ENCODE data around the gene NPHP4.
"Not testable (repeated sequence)": the region's sequence is repeated elsewhere in the genome, so short reads cannot be mapped to it uniquely, and the experiment has no call there.

The NPHP4 gene

DNA sequence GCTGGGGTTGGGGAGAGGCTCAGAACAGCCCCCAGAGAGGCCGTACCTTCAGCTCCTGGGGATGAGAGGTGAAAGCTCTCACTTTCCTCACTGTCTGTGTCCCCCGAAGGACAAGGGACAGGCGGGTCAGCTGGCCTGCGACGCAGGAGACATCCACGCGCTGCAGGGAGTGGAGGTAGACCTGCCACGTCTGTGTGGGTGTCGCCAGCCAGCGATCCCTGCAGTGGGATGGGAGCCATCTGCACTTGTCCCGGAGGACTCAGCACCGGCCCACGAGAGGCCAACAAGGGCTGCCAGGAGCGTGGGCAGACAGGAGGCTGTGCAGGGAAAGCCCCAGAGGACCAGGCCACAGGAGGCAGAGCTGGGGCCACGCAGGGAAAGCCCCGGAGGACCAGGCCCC, 127.2 kb downstream of the NPHP4 start:
- no peak for DNase-seq

DNA sequence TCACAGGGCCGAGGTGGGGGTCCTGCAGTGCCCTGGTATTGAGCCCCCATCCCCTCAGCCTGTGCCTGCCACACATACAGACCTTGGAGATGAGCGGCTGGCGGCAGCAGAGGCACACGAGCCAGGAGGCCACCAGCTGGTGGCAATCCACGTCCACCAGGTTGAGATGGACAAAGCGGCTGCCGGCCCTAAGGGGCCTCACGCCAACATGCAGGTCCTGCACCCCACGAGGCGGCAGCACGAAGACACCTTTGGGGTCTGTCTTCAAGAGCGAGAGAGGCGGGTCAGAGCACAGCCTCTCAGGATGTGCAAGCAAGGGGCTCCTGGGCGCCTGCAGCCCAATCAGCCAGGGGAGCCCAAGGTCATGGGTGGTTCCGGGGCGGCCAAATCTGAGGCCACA, 128.0 kb downstream of the NPHP4 start:
- DNase-seq: no peak

- no peak for DNase-seq
These were observed 129.0 kb downstream of the NPHP4 start for GRCh38 chr1:5863238-5863637.

DNA sequence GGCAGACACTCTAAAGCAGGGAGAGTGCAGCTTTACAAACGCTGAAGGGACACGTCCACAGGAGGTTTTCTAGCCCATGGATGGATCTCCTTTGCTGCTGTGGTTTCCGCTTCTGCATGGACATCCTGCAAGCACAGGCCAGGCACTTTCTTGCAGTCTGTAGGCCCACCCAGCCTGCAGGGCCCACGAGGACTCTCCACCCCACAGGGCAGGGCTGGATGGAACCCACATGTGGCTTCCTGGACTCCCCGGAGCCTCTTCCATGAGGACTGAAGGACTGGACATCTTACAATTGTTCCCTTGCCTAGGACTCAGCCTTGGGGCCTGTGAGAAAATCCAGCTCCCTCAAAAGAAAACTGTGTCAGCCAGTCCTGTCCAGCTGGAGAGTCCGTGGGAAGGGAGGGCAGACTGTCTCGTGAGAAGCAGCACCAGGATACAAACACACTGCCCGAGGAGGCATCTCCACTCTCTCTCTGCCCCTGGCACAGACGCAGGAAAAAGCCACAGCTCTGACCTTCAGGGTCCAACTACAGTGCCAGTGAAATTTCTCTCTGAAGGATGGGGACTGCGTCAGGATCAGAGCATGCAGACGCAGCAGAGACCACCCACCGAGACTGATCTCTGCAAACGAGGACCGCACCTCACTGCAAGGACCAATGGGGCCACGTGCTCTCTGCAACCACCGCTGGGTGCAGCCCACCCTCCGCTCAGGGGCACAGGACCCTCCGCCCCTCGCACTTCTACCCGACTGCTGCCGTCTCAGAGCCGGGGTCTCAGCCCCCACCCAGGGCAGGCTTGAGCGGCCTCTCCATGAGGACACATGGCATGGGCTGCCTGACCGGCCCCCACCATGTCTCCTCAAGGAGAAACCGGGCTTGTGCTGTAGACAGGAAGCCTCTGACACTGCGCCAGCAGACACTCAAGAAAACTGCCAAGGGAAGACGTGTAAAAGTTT, 130.1 kb downstream of the NPHP4 start:
- no peak for DNase-seq

DNA sequence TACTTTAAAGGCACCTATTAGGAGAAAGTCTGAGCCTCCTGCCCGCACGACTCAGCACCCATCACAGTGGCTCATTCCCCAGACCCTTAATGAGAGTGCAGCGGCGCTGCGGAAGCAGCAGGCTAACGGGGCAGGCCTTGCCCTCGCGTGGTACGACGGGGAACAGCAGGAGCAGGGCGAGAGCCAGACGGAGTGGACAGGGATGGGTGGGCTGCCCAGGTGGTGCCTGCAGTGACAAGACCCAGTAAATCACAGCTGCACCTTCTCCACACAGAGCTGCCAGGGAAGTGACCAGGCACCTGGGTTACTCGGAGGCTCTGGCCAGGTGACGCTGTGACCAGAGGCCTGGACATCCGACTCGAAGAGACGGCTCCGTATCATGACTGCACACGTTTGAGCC, 131.9 kb downstream of the NPHP4 start:
- no peak for DNase-seq

DNA sequence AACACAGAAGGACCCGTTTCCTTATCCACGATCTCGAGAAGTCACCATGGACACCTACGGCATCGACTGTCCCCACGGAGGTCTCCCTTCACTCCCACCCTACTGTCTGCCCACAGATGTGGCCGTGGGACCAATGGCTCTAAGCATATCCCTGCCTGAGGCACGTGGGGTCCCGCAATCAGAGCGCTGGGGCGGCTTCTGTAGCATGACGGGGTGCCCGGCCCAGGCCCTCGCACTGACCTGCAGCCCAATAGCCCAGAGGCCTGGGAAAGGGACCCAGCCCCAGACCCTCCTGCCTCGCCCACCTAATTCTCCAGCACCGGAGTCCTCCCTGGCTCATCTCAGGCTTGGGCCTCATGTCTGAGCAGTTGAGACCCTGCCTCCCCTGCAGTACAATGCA, 132.5 kb downstream of the NPHP4 start:
- DNase-seq: no peak

GRCh38 chr1:5858844-5859407, 133.3 kb downstream of the NPHP4 start:
- DNase-seq: no peak

GRCh38 chr1:5858246-5858645, 134.0 kb downstream of the NPHP4 start:
- DNase-seq: no peak

DNA sequence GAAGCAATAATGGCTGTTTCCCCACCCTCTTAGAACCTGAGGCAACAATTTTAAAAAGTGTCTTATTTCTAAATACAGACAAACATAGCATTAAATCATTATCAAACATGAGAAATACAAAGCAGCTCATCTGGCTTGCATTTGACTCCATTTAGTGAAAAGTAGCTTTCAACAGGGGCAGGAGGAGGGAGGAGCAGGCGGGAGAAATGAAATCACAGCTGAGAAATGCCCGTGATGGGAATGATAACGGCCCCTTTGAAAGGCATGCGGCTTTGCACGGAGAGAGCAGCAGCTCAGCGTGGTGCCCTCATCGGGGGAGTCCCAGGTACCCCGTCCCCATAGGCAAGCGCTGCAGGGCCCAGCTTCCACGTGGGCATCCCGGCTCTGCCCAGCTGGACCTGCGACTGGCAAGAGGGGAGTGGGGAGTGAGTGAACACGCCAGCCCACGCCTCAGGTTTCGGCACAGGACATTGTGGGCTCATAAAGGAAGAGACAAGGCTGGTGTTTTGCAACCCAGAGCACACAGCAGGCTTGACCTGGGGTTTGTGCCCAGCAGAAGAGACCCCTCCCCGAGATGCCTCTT, 134.6 kb downstream of the NPHP4 start:
- DNase-seq: no peak

DNA sequence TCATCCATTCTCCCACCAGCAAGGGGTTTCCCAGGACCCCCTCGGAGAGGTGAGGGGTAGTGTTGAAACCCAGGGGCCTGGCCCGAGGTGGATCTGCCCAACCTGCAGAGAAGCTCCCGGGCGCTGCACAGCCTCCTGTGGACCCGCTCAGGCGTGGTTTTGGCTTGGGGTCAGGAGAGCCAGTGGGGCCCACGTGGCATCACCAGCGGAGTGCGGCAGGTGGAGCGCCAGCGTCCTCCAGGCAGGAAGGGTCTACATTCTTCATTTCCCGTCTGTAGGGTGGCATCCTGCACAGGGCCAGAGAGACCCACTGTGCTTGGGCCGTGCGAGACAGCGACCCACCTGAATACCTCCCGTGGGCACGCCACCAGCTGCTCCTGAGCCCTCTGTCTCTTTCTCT, 135.2 kb downstream of the NPHP4 start:
- DNase-seq: no peak

GRCh38 chr1:5856246-5856815, 135.9 kb downstream of the NPHP4 start:
- no peak for DNase-seq

DNA sequence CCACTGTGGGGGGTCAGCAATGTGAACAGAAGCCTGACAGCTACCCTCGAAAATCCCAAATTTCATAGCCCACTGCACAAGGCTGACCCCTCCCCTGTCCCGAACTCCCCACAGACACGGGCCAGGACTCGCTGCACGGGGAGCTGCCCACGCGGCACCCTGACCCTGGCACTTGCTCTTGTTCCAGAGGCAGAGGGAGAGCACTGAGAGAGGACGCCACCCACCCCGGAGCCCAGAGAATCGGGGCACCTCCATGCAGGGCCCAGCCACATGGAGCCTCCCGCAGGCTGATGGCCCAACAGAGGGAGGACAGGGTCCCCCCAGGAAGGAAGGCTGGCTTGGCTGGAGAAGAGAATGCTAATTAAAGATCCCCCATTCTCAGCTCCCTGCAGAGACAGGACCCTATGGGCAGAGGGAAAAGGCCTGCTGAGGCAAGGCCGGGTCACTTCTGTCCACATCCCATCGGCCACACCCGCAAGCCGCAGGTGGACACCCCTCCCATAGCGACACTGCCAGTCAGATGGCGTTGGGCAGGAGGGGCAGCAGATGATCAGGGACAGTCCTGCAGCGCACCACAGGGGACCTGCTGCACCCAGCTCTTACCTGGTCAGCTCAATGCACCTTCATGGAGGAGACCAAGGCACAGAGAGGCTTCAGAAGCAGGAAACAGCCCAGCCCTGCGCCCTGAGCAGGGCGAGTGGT, 136.9 kb downstream of the NPHP4 start:
- DNase-seq: no peak

DNA sequence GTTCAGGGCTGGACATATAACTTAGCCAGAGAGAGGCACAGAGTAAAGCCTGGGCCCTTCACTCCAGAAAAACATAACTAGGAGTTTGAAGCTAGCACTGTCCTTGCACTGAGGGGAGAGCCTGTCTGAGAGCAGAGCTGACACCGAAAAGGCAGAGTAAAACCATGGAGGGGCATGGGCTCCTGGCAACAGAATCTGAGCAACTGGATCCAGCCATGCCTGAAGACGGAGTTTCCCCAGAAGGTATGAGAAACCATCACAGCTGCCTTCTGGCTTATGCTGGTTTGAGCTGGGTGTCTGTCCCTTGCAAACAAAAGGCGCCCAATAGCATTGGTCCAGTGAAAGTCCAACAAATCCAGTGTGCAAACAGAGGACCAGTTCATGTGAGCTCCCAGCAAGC, 137.5 kb downstream of the NPHP4 start:
- DNase-seq: no peak

DNA sequence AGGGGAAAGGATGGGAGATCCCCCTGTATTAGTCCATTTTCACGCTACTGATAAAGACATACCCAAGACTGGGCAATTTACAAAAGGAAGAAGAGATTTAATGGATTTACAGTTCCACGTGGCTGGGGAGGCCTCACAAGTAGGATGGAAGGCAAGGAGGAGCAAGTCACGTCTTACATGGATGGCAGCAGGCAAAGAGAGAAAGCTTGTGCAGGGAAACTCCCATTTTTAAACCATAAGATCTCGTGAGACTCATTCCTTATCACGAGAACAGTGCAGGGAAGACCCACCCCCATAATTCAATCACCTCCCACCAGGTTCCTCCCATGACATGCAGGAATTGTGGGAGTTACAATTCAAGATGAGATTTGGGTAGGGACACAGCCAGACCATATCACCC, 138.4 kb downstream of the NPHP4 start:
- DNase-seq: not testable (repeated sequence)

DNA sequence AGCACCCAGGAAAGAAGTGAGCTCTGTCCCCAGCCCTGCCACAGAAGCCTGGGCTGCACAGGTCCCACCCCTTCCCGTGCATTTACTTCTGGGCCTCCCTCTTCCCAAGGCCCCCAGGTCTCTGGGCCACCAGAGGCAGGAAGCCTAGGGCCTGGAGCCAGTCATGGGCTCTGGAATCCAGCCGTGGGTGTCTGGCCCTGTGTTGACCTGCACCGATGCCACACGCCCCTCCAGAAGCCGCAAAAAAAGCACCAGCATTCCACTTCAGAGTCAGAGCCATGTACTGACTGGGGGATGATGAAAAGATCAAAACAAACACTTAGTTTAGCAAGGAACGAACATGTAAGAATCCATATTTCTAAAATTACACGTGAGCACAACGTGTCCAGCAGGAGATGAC, 141.7 kb downstream of the NPHP4 start:
- no peak for DNase-seq

DNA sequence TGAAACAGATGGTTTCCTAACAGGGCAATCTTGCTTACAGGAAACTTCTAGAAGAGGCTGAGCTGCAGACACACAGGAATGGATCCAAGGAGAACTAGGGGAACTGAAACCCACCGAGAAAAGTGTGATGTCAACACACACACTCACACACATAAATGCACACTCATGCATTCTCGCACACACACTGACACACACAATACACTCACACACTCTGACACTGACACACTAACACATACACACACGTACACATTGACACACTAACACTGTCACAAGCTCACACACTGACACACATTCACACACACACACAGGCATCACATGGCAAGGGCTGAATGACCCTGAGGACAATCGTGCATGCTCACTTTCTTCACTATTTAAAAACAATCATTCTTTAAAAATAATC, 142.7 kb downstream of the NPHP4 start:
- no peak for DNase-seq

DNA sequence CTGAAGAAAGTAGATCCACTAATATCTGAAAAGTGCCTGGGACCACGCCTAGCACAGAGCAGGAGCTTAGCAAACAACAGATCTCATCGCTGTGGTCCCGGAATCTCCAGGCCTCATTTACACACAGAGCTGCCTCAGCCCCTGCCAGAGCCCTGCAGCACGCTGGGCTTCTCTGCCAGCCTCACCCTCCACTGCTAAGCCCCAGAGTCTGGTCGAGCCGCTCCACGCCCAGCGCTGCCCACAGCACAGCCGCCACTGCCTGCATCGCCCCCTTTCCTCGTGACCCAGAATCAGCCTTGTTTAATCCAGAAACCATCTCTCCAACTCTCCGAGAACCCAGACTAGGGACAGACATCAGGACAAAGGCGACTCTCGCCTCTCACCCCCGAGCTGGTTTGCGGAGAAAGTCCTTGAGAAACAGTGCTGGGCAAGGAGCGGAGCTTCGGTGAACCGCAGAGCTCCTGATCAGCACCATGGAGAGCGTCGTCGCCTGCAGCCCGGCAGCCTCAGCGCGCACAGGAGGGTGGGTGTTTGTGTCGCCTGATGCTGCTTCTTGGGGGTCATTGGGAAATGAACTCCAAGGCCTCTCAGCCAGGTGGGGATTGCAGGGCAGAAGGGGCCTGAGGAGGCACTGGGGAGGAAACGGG, 145.1 kb downstream of the NPHP4 start:
- no peak for DNase-seq

- no peak for DNase-seq
These were observed 146.8 kb downstream of the NPHP4 start for GRCh38 chr1:5845376-5845775.

DNA sequence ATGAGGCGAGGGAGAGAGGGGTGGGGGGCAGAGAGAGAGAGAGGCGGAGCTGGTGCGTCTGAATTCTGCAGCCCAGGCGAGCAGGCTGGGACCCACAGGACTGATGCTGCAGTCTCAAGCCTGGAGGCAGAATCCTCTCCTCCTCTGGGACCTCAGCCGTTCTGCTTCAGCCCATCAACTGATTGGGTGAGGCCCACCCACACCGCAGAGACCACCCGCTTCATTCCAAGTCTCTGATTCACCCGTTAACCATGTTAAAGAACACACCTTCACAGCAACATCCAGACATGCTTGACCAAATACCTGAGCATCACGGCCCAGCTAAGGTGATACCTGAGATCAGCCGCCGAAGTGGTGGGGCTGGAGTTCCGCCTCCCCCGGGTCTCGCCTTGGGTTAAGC, 147.8 kb downstream of the NPHP4 start:
- DNase-seq: no peak

DNA sequence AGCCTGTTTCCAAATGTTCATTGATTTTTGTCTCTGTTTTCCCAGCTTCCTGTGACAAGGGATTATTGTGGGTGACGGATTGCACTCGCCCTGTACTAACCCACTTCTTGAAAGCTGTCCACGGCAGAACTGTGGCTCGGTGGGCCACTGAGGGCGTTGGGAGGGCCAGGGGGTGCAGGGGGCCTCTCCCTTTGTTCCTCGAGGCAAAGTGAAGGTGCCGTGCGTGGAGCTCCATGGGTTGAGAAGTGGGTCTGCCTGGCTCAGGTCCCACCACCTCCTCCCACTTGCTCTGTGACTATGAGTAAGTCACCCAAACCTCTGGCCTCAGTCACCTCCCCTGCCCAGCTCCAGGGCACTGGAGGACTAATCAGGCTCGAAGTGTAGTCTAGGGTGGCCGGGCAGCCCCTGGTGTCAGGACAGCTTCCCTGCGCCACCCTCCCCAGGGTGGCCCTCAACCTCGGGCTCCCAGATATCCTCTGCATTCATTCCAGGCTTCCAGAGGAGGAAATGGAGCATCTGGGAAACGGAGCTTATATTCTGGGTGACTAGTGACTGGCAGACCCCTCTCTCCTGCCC, 148.6 kb downstream of the NPHP4 start:
- DNase-seq: no peak

GRCh38 chr1:5842679-5843078, 149.5 kb downstream of the NPHP4 start:
- no peak for DNase-seq

GRCh38 chr1:5840551-5841001, 151.6 kb downstream of the NPHP4 start:
- no peak for DNase-seq

All from KG1 (cell line).